Upper lobe of left lung (tissue), 6 donors: ENCODE measurements around the gene SERPINA3. TPM values are rescaled to one million over a fixed set of nuclear protein-coding genes. Genes with fewer than 3 reads are reported as not detected.

ENCODE experiments used
- ATAC-seq, 2 donors: fragments of 200-7000 bp; cut with Tn5 transposase; one replicate each; pipeline ENCODE4 v1.9.1; 2022; ENCODE audit warnings: mild to moderate bottlenecking in 2 of 2, moderate library complexity in 2 of 2; ENCODE audit not compliant: low FRiP score in 2 of 2
- DNase-seq, 2 donors: peaks; one replicate each; pipeline ENCODE4 v3.0.0-alpha.2; 2019 to 2020
- H3K27ac ChIP-seq, 4 donors: fragments of 200-600 bp; sonication (generic); one replicate each; pipeline ENCODE4 v1.5.1; 2016 to 2019
- H3K27me3 ChIP-seq, 4 donors: fragments of 200-600 bp; sonication (generic); one replicate each; pipeline ENCODE4 v1.5.1; 2017 to 2019
- H3K36me3 ChIP-seq, 4 donors: fragments of 200-600 bp; sonication (generic); one replicate each; pipeline ENCODE4 v1.5.1; 2016 to 2019
- H3K4me1 ChIP-seq, 4 donors: fragments of 200-600 bp; sonication (generic); one replicate each; pipeline ENCODE4 v1.5.1; 2018 to 2019
- H3K4me3 ChIP-seq, 4 donors: fragments of 200-600 bp; sonication (generic); one replicate each; pipeline ENCODE4 v1.5.1; 2017 to 2019; ENCODE audit warnings: mild to moderate bottlenecking in 2 of 4, moderate library complexity in 1 of 4
- H3K9me3 ChIP-seq, 4 donors: fragments of 200-600 bp; sonication (generic); one replicate each; pipeline ENCODE4 v1.5.1; 2018 to 2019
- CTCF ChIP-seq, 6 experiments: fragments of 450-650 bp in 4 of 6; fragments of 200-600 bp in 2 of 6; sonication (generic) in 2 of 6; IDR thresholded peaks; one replicate each; pipeline ENCODE4 v1.5.1; 2016 to 2019; ENCODE audit warnings: antibody characterized with exemption in 6 of 6
- EP300 ChIP-seq, 4 donors: sonication (generic); formaldehyde crosslinking; IDR thresholded peaks; one replicate each; pipeline ENCODE4 v1.5.1; 2017; ENCODE audit warnings: antibody characterized with exemption in 4 of 4, control low read depth in 2 of 4
- POLR2A ChIP-seq, 4 donors: fragments of 450-650 bp; IDR thresholded peaks; one replicate each; pipeline ENCODE4 v1.5.1; 2016 to 2017; ENCODE audit warnings: antibody characterized with exemption in 4 of 4, mild to moderate bottlenecking in 2 of 4
- POLR2AphosphoS5 ChIP-seq, 2 donors: sonication (generic); formaldehyde crosslinking; IDR thresholded peaks; one replicate each; pipeline ENCODE4 v1.5.1; 2017; ENCODE audit warnings: antibody characterized with exemption in 2 of 2
- WGBS, 2 donors: methylation state at CpG; one replicate each; pipeline ENCODE4 v1.1.5; 2017 to 2018; 5-methylcytosine and 5-hydroxymethylcytosine counted together
- total RNA-seq, 6 donors: library from RNA; depleted of rRNA in 4 of 6; stranded (reverse); fragments of >200 nt in 4 of 6; gene quantifications; one replicate each; pipeline versions ENCODE4 v1.1.0 to v1.2.1, GENCODE V29; 2016 to 2021
- donor health status: DM: no; HTN: no; CAD: no; lungs with moderate emphysema.
- donor health status: DM: no; HTN: yes; CAD: no; lungs with severe emphysema.

The SERPINA3 gene
- total RNA-seq, 6 donors from 2014 or later, result 32.5 to 111 (median 55.4) TPM

GRCh38 chr14:94624537-94625352 is 12.6 kb downstream of the SERPINA3 start:
- Histone ChIP-seq H3K4me1 (no peaks in the 10 kb centered on the region), H3K36me3 (peaks cover 0 to 5% (median 0%) of the 10 kb centered on the region in 4 donors), H3K9me3 (no peaks in the 10 kb centered on the region), H3K27ac (no peak overlapping the region), H3K4me3 (no peak overlapping the region), H3K27me3 (no peaks in the 10 kb centered on the region)
- no peak for ATAC-seq
- DNase-seq, result no peak
- TF ChIP-seq POLR2A (IDR thresholded peaks at IDR 0.05), result no peak
- no peak for TF ChIP-seq EP300 (IDR thresholded peaks at IDR 0.05)
- no peak for TF ChIP-seq CTCF (IDR thresholded peaks at IDR 0.05)
- no peak for TF ChIP-seq POLR2AphosphoS5 (IDR thresholded peaks at IDR 0.05)
- 76 to 87% methylated on average over 8 to 10 of the region's 10 CpGs for WGBS, 2 donors

GRCh38 chr14:94625353-94625635 is 13.1 kb downstream of the SERPINA3 start:
- H3K36me3 ChIP-seq, result peaks cover 0 to 5% (median 0%) of the 10 kb centered on the region in 4 donors
- 70 to 74% methylated on average over 2 of the region's 2 CpGs for WGBS, 2 donors
- DNase-seq (no peak), ATAC-seq (no peak)
- H3K27ac ChIP-seq, result no peak overlapping the region
- no peaks in the 10 kb centered on the region for H3K4me1 ChIP-seq
- no peaks in the 10 kb centered on the region for H3K9me3 ChIP-seq
- TF ChIP-seq POLR2A (IDR thresholded peaks at IDR 0.05), result no peak
- no peak for TF ChIP-seq POLR2AphosphoS5 (IDR thresholded peaks at IDR 0.05)
- no peak for TF ChIP-seq EP300 (IDR thresholded peaks at IDR 0.05)
- TF ChIP-seq CTCF (IDR thresholded peaks at IDR 0.05), result no peak
- no peak overlapping the region for H3K4me3 ChIP-seq
- H3K27me3 ChIP-seq, result no peaks in the 10 kb centered on the region

- Histone ChIP-seq H3K36me3 (no peaks in the 10 kb centered on the region), H3K4me3 (no peak overlapping the region), H3K27me3 (no peaks in the 10 kb centered on the region), H3K4me1 (no peaks in the 10 kb centered on the region), H3K27ac (no peak overlapping the region), H3K9me3 (no peaks in the 10 kb centered on the region)
- WGBS, 2 donors, result 81 to 88% methylated on average over 5 of the region's 5 CpGs
- TF ChIP-seq POLR2AphosphoS5 (IDR thresholded peaks at IDR 0.05) (no peak), POLR2A (IDR thresholded peaks at IDR 0.05) (no peak), CTCF (IDR thresholded peaks at IDR 0.05) (no peak), EP300 (IDR thresholded peaks at IDR 0.05) (no peak)
- DNase-seq (no peak), ATAC-seq (no peak)
Measured at GRCh38 chr14:94628578-94628977, 16.4 kb downstream of the SERPINA3 start.

- no peaks in the 10 kb centered on the region for H3K4me1 ChIP-seq
- H3K36me3 ChIP-seq, result no peaks in the 10 kb centered on the region
- no peaks in the 10 kb centered on the region for H3K27me3 ChIP-seq
- 78 to 84% methylated on average over 4 of the region's 4 CpGs for WGBS, 2 donors
- TF ChIP-seq EP300 (IDR thresholded peaks at IDR 0.05), result no peak
- TF ChIP-seq POLR2A (IDR thresholded peaks at IDR 0.05), result no peak
- no peak for TF ChIP-seq POLR2AphosphoS5 (IDR thresholded peaks at IDR 0.05)
- no peak for TF ChIP-seq CTCF (IDR thresholded peaks at IDR 0.05)
- no peak for ATAC-seq
- no peaks in the 10 kb centered on the region for H3K9me3 ChIP-seq
- no peak overlapping the region for H3K4me3 ChIP-seq
- H3K27ac ChIP-seq, result no peak overlapping the region
- DNase-seq, result no peak
Measured at GRCh38 chr14:94630396-94630795, 18.2 kb downstream of the SERPINA3 start.

GRCh38 chr14:94631050-94631449 is 18.9 kb downstream of the SERPINA3 start:
- H3K4me1 ChIP-seq, result no peaks in the 10 kb centered on the region
- no peaks in the 10 kb centered on the region for H3K9me3 ChIP-seq
- DNase-seq (no peak), ATAC-seq (no peak)
- WGBS, 2 donors, result 86 to 88% methylated on average over 1 of the region's 1 CpG
- H3K36me3 ChIP-seq, result no peaks in the 10 kb centered on the region
- H3K4me3 ChIP-seq, result no peak overlapping the region
- H3K27ac ChIP-seq, result no peak overlapping the region
- TF ChIP-seq POLR2A (IDR thresholded peaks at IDR 0.05) (no peak), POLR2AphosphoS5 (IDR thresholded peaks at IDR 0.05) (no peak), CTCF (IDR thresholded peaks at IDR 0.05) (no peak), EP300 (IDR thresholded peaks at IDR 0.05) (no peak)
- no peaks in the 10 kb centered on the region for H3K27me3 ChIP-seq
